Measurements from ENCODE around the gene UBE2E3.

Gene UBE2E3

GRCh38 chr2:181004647-181005325, 24.4 kb downstream of the UBE2E3 start:
- H3K4me3 ChIP-seq (ENCODE audit: low read depth, low read length) = no peak overlapping the region
- TF ChIP-seq POLR2A (IDR thresholded peaks at IDR 0.05; ENCODE audit: extremely low read depth, insufficient read length) (no peak), MYC (IDR thresholded peaks at IDR 0.05; ENCODE audit: low read depth, low read length) (no peak), CTCF (IDR thresholded peaks at IDR 0.05; ENCODE audit: low read depth, low read length) (no peak)
- TF ChIP-seq, protein P1, sequence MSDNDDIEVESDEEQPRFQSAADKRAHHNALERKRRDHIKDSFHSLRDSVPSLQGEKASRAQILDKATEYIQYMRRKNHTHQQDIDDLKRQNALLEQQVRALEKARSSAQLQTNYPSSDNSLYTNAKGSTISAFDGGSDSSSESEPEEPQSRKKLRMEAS (IDR thresholded peaks at IDR 0.05; ENCODE audit: low read depth, low read length) = no peak
- DNase-seq (ENCODE audit: low read depth) = no peak

- TF ChIP-seq POLR2A (IDR thresholded peaks at IDR 0.05; ENCODE audit: extremely low read depth, insufficient read length) (no peak), MYC (IDR thresholded peaks at IDR 0.05; ENCODE audit: low read depth, low read length) (no peak), CTCF (IDR thresholded peaks at IDR 0.05; ENCODE audit: low read depth, low read length) (no peak)
- TF ChIP-seq, protein P1 (IDR thresholded peaks at IDR 0.05; ENCODE audit: low read depth, low read length) = no peak
- no peak for DNase-seq (ENCODE audit: low read depth)
- H3K4me3 ChIP-seq (ENCODE audit: low read depth, low read length) = no peak overlapping the region
These were observed 24.9 kb downstream of the UBE2E3 start for GRCh38 chr2:181005326-181005655.

GRCh38 chr2:181005809-181006208, 25.4 kb downstream of the UBE2E3 start:
- TF ChIP-seq CTCF (IDR thresholded peaks at IDR 0.05; ENCODE audit: low read depth, low read length) (no peak), POLR2A (IDR thresholded peaks at IDR 0.05; ENCODE audit: extremely low read depth, insufficient read length) (no peak), MYC (IDR thresholded peaks at IDR 0.05; ENCODE audit: low read depth, low read length) (no peak)
- TF ChIP-seq, protein P1 (IDR thresholded peaks at IDR 0.05; ENCODE audit: low read depth, low read length) = no peak
- no peak overlapping the region for H3K4me3 ChIP-seq (ENCODE audit: low read depth, low read length)
- no peak for DNase-seq (ENCODE audit: low read depth)

DNA sequence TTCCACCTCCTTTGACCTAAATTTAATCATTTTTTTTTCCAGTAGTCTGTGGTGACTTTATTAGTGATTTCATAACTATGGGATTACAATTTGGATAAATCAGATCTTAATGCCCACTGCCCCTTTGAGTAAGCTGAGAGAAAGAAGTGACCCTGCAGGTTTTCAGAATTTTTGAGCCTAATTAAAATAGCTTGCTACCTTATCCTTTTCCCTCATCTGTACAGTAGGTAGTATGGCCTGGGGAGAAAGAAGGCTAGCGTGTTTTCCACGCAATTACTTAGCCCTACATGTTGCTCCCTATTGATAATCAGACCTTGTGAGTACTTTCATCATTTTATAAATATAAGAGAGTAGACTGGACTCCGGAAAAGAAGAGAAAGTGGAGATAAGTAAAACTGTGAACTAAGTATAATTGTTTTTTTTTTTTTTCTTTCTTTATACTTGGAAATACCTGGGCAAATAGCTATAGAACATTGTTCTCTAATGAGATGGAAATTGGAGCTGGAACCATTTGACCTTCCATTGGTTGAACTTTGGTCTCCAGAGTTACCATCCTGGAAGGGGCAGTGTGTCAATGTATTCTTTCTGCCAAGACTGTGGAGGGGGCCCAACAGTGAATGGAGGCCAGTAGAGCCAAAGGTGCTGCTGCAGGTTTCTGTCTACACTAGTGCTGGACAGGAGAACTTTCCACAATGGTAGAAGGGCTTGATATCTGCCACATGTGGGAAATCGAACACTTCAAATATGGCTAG, 26.9 kb downstream of the UBE2E3 start:
- TF ChIP-seq, protein P1 (IDR thresholded peaks at IDR 0.05; ENCODE audit: low read depth, low read length) = no peak
- no peak for TF ChIP-seq CTCF (IDR thresholded peaks at IDR 0.05; ENCODE audit: low read depth, low read length)
- TF ChIP-seq MYC (IDR thresholded peaks at IDR 0.05; ENCODE audit: low read depth, low read length) = no peak
- TF ChIP-seq POLR2A (IDR thresholded peaks at IDR 0.05; ENCODE audit: extremely low read depth, insufficient read length) = no peak
- H3K4me3 ChIP-seq (ENCODE audit: low read depth, low read length) = no peak overlapping the region
- no peak for DNase-seq (ENCODE audit: low read depth)

DNA sequence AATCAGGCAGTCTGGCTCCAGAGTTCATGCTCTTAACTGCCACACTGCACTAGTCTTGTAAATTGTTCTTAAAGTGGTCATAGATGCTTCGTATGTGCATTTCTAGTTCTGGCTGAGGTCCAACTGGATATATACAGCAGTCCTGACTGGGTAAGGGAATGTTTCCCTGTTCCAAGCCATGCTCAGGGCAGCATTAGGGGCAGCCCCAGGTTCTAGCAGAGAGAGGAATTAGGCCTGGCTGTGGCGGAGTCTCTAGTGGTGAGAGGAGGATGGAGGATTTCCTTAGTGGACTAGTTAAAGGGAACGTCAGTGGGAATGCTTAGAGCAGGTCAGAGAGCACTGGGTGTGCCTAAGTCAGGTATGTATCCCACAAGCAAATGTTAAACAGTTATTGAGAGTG, 28.0 kb downstream of the UBE2E3 start:
- no peak overlapping the region for H3K4me3 ChIP-seq (ENCODE audit: low read depth, low read length)
- TF ChIP-seq POLR2A (IDR thresholded peaks at IDR 0.05; ENCODE audit: extremely low read depth, insufficient read length) (no peak), CTCF (IDR thresholded peaks at IDR 0.05; ENCODE audit: low read depth, low read length) (no peak), MYC (IDR thresholded peaks at IDR 0.05; ENCODE audit: low read depth, low read length) (no peak)
- TF ChIP-seq, protein P1 (IDR thresholded peaks at IDR 0.05; ENCODE audit: low read depth, low read length) = no peak

More for the DNA sequence above, 28.0 kb downstream of the UBE2E3 start:
- no peak for DNase-seq (ENCODE audit: low read depth)

Data from NB4 (cell line).